Neural cell (in vitro differentiated cells): ENCODE measurements around the gene KRTAP29-1. TPM values are rescaled to one million over a fixed set of nuclear protein-coding genes. Genes with fewer than 3 reads are reported as not detected.

Experiments
- H2AFZ ChIP-seq: fragments of 200-600, 300-800 bp; sonication (generic), shearing (Covaris generic); 2 replicates; pipeline ENCODE4 v1.6.0; 2014; ENCODE audit warnings: low read depth, mild to moderate bottlenecking, antibody characterized with exemption, low read length, moderate library complexity
- H3F3A ChIP-seq: fragments of 200-600 bp; shearing (Covaris generic); 2 replicates; pipeline ENCODE4 v1.6.1; 2016; ENCODE audit warnings: mild to moderate bottlenecking, moderate library complexity, mixed read lengths, antibody characterized with exemption, low read length; ENCODE audit not compliant: insufficient read depth, poor library complexity, severe bottlenecking
- H3K27ac ChIP-seq: fragments of 200-600, 300-800 bp; sonication (generic), shearing (Covaris generic); 2 replicates; pipeline ENCODE4 v1.5.1; 2014; ENCODE audit warnings: mild to moderate bottlenecking, low read length, moderate library complexity
- H3K27me3 ChIP-seq: fragments of 300-800, 200-600 bp; sonication (generic), shearing (Covaris generic); 2 replicates; pipeline ENCODE4 v1.6.0; 2014; ENCODE audit warnings: mild to moderate bottlenecking, low read depth, low read length, moderate library complexity; ENCODE audit not compliant: insufficient read depth
- H3K36me3 ChIP-seq: fragments of 300-800, 200-600 bp; sonication (generic), shearing (Covaris generic); 2 replicates; pipeline ENCODE4 v1.5.1; 2014; ENCODE audit warnings: mild to moderate bottlenecking, antibody characterized with exemption, low read length, moderate library complexity; ENCODE audit not compliant: insufficient read depth
- H3K4me2 ChIP-seq: fragments of 300-800, 200-600 bp; sonication (generic), shearing (Covaris generic); 2 replicates; pipeline ENCODE4 v1.6.0; 2014; ENCODE audit warnings: mild to moderate bottlenecking, low read length
- H3K4me3 ChIP-seq: fragments of 300-800, 200-600 bp; sonication (generic), shearing (Covaris generic); 2 replicates; pipeline ENCODE4 v1.5.1; 2014; ENCODE audit warnings: mild to moderate bottlenecking, low read length, moderate library complexity
- H3K79me2 ChIP-seq: fragments of 200-600 bp; shearing (Covaris generic); replicated peaks from 2 replicates; pipeline ENCODE4 v1.6.0; 2014; ENCODE audit warnings: mild to moderate bottlenecking, low read length, moderate library complexity; ENCODE audit not compliant: insufficient read depth
- H3K9ac ChIP-seq: fragments of 300-800, 200-600 bp; sonication (generic), shearing (Covaris generic); 2 replicates; pipeline ENCODE4 v1.6.1; 2016; ENCODE audit warnings: mild to moderate bottlenecking, low read length, mixed read lengths
- H3K9me2 ChIP-seq: fragments of 200-600 bp; shearing (Covaris generic); 2 replicates; pipeline ENCODE4 v1.6.1; 2016; ENCODE audit warnings: mild to moderate bottlenecking, low read length, mixed read lengths; ENCODE audit not compliant: insufficient read depth
- H3K9me3 ChIP-seq: fragments of 200-600, 300-800 bp; sonication (generic), shearing (Covaris generic); 2 replicates; pipeline ENCODE4 v1.6.1; 2016; ENCODE audit warnings: mild to moderate bottlenecking, mixed run types, low read length, moderate library complexity, mixed read lengths
- H4K20me1 ChIP-seq: fragments of 200-600 bp; shearing (Covaris generic); 2 replicates; pipeline ENCODE4 v1.6.1; 2016; ENCODE audit warnings: mild to moderate bottlenecking, mixed run types; ENCODE audit not compliant: insufficient read depth
- CTCF ChIP-seq: fragments of 450-650 bp; IDR thresholded peaks from 2 replicates; pipeline ENCODE4 v1.5.1; 2014; ENCODE audit warnings: antibody characterized with exemption, mild to moderate bottlenecking, moderate library complexity; ENCODE audit not compliant: poor library complexity, severe bottlenecking
- EP300 ChIP-seq: fragments of 450-650 bp; conservative IDR thresholded peaks from 2 replicates; pipeline ENCODE4 v1.6.1; 2014; ENCODE audit warnings: antibody characterized with exemption, mild to moderate bottlenecking, moderate library complexity; ENCODE audit not compliant: poor library complexity, severe bottlenecking
- MXI1 ChIP-seq: fragments of 450-650 bp; conservative IDR thresholded peaks from 2 replicates; pipeline ENCODE4 v1.6.1; 2014; ENCODE audit warnings: antibody characterized with exemption, mild to moderate bottlenecking; ENCODE audit not compliant: poor library complexity, severe bottlenecking
- RAD21 ChIP-seq: fragments of 450-650 bp; conservative IDR thresholded peaks from 2 replicates; pipeline ENCODE4 v1.6.1; 2014; ENCODE audit warnings: antibody characterized with exemption, mild to moderate bottlenecking, moderate library complexity
- SMC3 ChIP-seq: fragments of 450-650 bp; conservative IDR thresholded peaks from 2 replicates; pipeline ENCODE4 v1.6.1; 2014; ENCODE audit warnings: antibody characterized with exemption, mild to moderate bottlenecking, moderate library complexity; ENCODE audit not compliant: poor library complexity
- TAF1 ChIP-seq: IDR thresholded peaks from 2 replicates; pipeline ENCODE4 v1.6.1; 2012; ENCODE audit warnings: low read depth
- polyA plus RNA-seq: library from polyadenylated mRNA; depleted of rRNA; stranded (reverse); fragments of >200 nt; gene quantifications from 2 replicates; pipeline ENCODE4 v1.2.3, GENCODE V29; 2014
- TF ChIP-seq, protein P1 (sequence below): IDR thresholded peaks from 2 replicates; pipeline ENCODE4 v1.6.1; 2012; ENCODE audit warnings: borderline replicate concordance

Gene KRTAP29-1
- polyA plus RNA-seq, 1 donor from 2014 or later: not detected

DNA sequence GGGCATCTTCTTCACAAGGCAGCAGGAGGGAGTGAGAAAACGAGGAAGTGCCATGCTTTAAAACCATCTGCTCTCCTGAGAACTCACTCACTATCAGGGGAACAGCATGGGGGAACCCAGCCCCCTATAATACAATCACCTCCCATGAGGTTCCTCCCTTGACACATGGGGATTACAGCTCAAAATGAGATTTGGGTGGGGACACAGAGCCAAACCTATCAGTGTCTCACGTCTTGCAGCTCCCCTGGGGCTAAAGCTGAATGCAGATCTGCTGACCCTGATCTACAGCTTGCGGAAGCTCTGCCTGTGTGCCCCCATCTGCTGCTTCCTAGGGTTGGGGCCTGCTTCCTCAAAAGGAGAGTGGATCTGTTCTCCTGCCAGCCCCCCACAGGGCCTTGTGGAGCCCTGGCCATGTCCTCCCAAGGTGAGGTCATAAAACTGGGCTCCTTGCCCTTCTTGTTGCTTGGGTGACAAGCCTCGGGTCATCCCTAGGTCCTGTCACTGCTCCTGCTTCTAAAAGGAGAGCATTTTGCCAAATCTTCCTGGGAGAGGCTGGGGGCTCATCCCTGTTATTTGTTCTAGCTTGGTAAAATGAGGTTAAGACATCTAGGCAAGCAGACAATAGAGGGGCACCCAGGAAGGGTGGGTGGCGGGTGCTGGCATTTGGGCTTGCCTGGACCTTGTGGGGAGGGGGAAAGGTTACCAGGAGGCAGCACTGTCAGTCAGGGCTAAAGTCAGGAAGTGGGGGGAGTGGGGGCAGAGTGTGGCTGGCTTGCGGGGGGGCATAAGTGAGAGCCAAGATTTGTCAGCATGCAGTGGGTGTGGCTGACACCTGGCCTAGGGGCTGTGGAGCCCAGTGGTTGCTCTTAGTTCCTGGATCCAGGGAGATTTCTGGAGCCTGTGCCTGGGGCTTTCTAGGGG is 32.0 kb upstream of the KRTAP29-1 start:
- H3K4me2 ChIP-seq: no peak overlapping the region
- H4K20me1 ChIP-seq: no peaks in the 10 kb centered on the region
- no peaks in the 10 kb centered on the region for H3F3A ChIP-seq
- no peak overlapping the region for H3K9ac ChIP-seq
- H3K27me3 ChIP-seq: no peaks in the 10 kb centered on the region
- no peak overlapping the region for H3K27ac ChIP-seq
- H2AFZ ChIP-seq: no peak overlapping the region
- no peaks in the 10 kb centered on the region for H3K79me2 ChIP-seq
- TF ChIP-seq, protein P1, sequence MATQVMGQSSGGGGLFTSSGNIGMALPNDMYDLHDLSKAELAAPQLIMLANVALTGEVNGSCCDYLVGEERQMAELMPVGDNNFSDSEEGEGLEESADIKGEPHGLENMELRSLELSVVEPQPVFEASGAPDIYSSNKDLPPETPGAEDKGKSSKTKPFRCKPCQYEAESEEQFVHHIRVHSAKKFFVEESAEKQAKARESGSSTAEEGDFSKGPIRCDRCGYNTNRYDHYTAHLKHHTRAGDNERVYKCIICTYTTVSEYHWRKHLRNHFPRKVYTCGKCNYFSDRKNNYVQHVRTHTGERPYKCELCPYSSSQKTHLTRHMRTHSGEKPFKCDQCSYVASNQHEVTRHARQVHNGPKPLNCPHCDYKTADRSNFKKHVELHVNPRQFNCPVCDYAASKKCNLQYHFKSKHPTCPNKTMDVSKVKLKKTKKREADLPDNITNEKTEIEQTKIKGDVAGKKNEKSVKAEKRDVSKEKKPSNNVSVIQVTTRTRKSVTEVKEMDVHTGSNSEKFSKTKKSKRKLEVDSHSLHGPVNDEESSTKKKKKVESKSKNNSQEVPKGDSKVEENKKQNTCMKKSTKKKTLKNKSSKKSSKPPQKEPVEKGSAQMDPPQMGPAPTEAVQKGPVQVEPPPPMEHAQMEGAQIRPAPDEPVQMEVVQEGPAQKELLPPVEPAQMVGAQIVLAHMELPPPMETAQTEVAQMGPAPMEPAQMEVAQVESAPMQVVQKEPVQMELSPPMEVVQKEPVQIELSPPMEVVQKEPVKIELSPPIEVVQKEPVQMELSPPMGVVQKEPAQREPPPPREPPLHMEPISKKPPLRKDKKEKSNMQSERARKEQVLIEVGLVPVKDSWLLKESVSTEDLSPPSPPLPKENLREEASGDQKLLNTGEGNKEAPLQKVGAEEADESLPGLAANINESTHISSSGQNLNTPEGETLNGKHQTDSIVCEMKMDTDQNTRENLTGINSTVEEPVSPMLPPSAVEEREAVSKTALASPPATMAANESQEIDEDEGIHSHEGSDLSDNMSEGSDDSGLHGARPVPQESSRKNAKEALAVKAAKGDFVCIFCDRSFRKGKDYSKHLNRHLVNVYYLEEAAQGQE: no peak
- no peak for TF ChIP-seq TAF1
- no peaks in the 10 kb centered on the region for H3K36me3 ChIP-seq
- no peaks in the 10 kb centered on the region for H3K9me2 ChIP-seq
- H3K4me3 ChIP-seq: no peak overlapping the region
- H3K9me3 ChIP-seq: no peaks in the 10 kb centered on the region

GRCh38 chr17:41333836-41334235 is 31.2 kb upstream of the KRTAP29-1 start:
- H3K27ac ChIP-seq: no peak overlapping the region
- no peaks in the 10 kb centered on the region for H3K36me3 ChIP-seq
- no peaks in the 10 kb centered on the region for H3K27me3 ChIP-seq
- no peaks in the 10 kb centered on the region for H3F3A ChIP-seq
- H2AFZ ChIP-seq: no peak overlapping the region
- H3K79me2 ChIP-seq: no peaks in the 10 kb centered on the region
- no peaks in the 10 kb centered on the region for H3K9me3 ChIP-seq
- H3K4me2 ChIP-seq: no peak overlapping the region
- H3K9me2 ChIP-seq: no peaks in the 10 kb centered on the region
- no peaks in the 10 kb centered on the region for H4K20me1 ChIP-seq
- TF ChIP-seq, protein P1: no peak
- TF ChIP-seq TAF1 (no peak), EP300 (no peak), RAD21 (no peak), CTCF (no peak), SMC3 (no peak), MXI1 (no peak)
- H3K9ac ChIP-seq: no peak overlapping the region
- no peak overlapping the region for H3K4me3 ChIP-seq
